SK-N-MC (cell line): Measurements from ENCODE around the gene TKT.

Experiments used
- DNase-seq: peaks from one replicate; pipeline ENCODE4 v3.0.0-alpha.2; 2011; ENCODE audit warnings: low read depth, low spot score
- H3K27ac ChIP-seq: fragments of 200-600 bp; sonication (generic); 2 replicates; pipeline ENCODE4 v1.5.1; 2016; ENCODE audit warnings: mixed run types
- H3K36me3 ChIP-seq: fragments of 200-600 bp; sonication (generic); 2 replicates; pipeline ENCODE4 v1.6.1; 2017; ENCODE audit warnings: antibody characterized with exemption, low read length, mixed read lengths; ENCODE audit not compliant: insufficient read depth
- H3K4me3 ChIP-seq: fragments of 200-600 bp; sonication (generic); 2 replicates; pipeline ENCODE4 v1.5.1; 2016
- H3K9ac ChIP-seq: fragments of 200-600 bp; sonication (generic); 2 replicates; pipeline ENCODE4 v1.8.0; 2017; ENCODE audit warnings: mixed run types, mixed read lengths; ENCODE audit not compliant: insufficient read length
- H3K9me3 ChIP-seq: fragments of 200-600 bp; sonication (generic); 2 replicates; pipeline ENCODE4 v1.6.1; 2017; ENCODE audit warnings: low read depth, mild to moderate bottlenecking, antibody characterized with exemption, low read length, moderate library complexity, mixed read lengths
- EZH2 ChIP-seq: fragments of 200-600 bp; sonication (generic); IDR thresholded peaks from one replicate; pipeline ENCODE4 v1.6.1; 2017; ENCODE audit warnings: antibody characterized with exemption
- FOXP2 ChIP-seq: optimal IDR thresholded peaks from 2 replicates; pipeline ENCODE3; 2011; ENCODE audit warnings: mild to moderate bottlenecking, moderate library complexity; ENCODE audit not compliant: insufficient read depth; ENCODE audit errors: extremely low read length, control extremely low read depth
- POLR2AphosphoS5 ChIP-seq: IDR thresholded peaks from 2 replicates; pipeline ENCODE4 v1.6.1; 2012; ENCODE audit warnings: mild to moderate bottlenecking, low read depth, low read length, borderline replicate concordance

Gene TKT

GRCh38 chr3:53231532-53232511 is 24.0 kb downstream of the TKT start:
- TF ChIP-seq EZH2, result no peak
- no peak for TF ChIP-seq POLR2AphosphoS5
- no peak for TF ChIP-seq FOXP2
- no peaks in the 10 kb centered on the region for H3K9me3 ChIP-seq
- H3K27ac ChIP-seq, result no peak overlapping the region
- no peak overlapping the region for H3K9ac ChIP-seq
- DNase-seq, result no peak
- H3K4me3 ChIP-seq, result no peak overlapping the region
- H3K36me3 ChIP-seq, result peaks cover 39% of the 10 kb centered on the region; the same call in 1 of the 2 replicates

GRCh38 chr3:53230789-53231188 is 25.0 kb downstream of the TKT start:
- TF ChIP-seq EZH2, result no peak
- no peak for TF ChIP-seq FOXP2
- no peak for TF ChIP-seq POLR2AphosphoS5
- Histone ChIP-seq H3K9me3 (no peaks in the 10 kb centered on the region), H3K9ac (no peak overlapping the region), H3K4me3 (no peak overlapping the region), H3K36me3 (peaks cover 33% of the 10 kb centered on the region; the same call in 1 of the 2 replicates), H3K27ac (no peak overlapping the region)
- no peak for DNase-seq

GRCh38 chr3:53230041-53230621 is 25.7 kb downstream of the TKT start:
- TF ChIP-seq EZH2, result no peak
- TF ChIP-seq FOXP2, result no peak
- no peak for TF ChIP-seq POLR2AphosphoS5
- H3K9me3 ChIP-seq, result no peaks in the 10 kb centered on the region
- H3K27ac ChIP-seq, result no peak overlapping the region
- no peak overlapping the region for H3K9ac ChIP-seq
- H3K36me3 ChIP-seq, result peaks cover 36% of the 10 kb centered on the region; the same call in 1 of the 2 replicates
- no peak for DNase-seq
- H3K4me3 ChIP-seq, result no peak overlapping the region

DNA sequence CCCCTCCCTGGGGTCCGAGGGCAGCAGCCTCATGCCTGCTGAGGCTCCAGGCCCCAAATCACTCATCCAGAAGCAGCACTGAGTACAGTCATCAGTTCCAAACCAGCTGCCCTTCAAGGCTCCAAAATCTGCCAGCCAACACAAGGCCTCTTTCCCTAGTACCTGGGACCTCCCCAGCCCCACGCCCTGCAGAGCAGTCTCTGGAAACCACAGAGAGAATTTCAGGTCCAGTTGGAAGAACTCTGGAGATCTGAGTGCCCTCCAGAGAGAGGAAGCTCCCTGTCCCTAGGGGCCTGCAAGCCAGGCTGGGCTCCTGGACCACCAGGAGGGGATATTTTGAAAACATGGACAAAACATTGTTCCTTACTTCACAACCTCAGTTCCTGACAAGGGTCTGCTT is 26.2 kb downstream of the TKT start:
- Histone ChIP-seq H3K9me3 (no peaks in the 10 kb centered on the region), H3K9ac (no peak overlapping the region), H3K36me3 (peaks cover 37% of the 10 kb centered on the region; the same call in 1 of the 2 replicates), H3K27ac (no peak overlapping the region), H3K4me3 (no peak overlapping the region)
- TF ChIP-seq FOXP2, result no peak
- no peak for TF ChIP-seq EZH2
- no peak for TF ChIP-seq POLR2AphosphoS5
- no peak for DNase-seq

DNA sequence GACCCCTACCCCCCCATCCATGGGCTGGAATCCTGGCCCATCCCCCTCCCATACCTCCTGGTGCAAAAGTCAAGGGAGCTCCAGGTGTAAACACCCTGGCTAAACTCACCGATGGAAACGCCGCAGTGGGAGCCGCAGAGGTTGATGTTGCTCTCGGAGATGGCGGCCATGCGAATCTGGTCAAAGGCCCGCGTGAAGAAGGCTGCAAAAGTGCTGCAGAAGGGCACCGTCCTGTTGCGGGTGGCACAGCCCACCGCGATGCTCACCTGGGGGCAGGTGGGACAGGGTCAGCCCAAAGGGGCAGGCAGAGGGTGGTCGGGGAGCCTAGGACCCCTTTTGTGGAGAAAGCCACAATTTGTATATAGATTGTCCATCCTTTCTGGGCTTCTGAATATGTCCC is 26.7 kb downstream of the TKT start:
- peaks cover 37% of the 10 kb centered on the region; the same call in 1 of the 2 replicates for H3K36me3 ChIP-seq
- no peak overlapping the region for H3K9ac ChIP-seq
- TF ChIP-seq EZH2 (no peak), POLR2AphosphoS5 (no peak), FOXP2 (no peak)
- H3K4me3 ChIP-seq, result no peak overlapping the region
- H3K27ac ChIP-seq, result no peak overlapping the region
- DNase-seq, result no peak
- no peaks in the 10 kb centered on the region for H3K9me3 ChIP-seq

- no peak overlapping the region for H3K9ac ChIP-seq
- H3K4me3 ChIP-seq, result no peak overlapping the region
- peaks cover 35% of the 10 kb centered on the region; the same call in 1 of the 2 replicates for H3K36me3 ChIP-seq
- H3K27ac ChIP-seq, result no peak overlapping the region
- H3K9me3 ChIP-seq, result no peaks in the 10 kb centered on the region
- TF ChIP-seq FOXP2 (no peak), POLR2AphosphoS5 (no peak), EZH2 (no peak)
- DNase-seq, result no peak
Observed at GRCh38 chr3:53227993-53228885, 27.6 kb downstream of the TKT start.

DNA sequence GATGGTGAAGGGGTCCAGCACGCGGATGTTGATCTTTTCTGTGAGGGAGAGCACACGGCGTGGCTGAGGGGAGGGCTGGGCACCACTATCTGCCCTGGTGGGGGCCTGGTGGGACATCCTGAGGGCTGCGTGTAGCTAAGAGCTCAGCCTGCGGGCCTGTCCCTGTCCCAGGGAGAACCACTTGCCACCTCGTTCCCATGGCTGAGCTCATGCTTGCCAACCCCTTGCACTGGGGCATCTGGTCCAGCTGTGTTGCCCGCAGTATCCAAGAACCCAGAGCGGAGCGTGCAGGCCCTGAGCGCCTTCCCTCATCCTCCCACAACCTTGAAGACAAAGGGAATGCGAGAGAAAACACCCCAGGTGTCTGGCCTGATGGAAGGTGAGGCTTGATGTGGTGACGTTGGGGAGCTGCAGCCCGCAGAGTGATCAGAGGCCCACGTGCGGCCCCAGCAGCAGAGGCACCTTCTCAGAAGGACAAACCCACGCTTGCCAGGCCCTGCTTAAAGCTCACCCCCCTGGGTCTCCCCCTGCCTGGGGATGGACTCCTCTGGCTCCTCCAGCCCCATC is 28.9 kb downstream of the TKT start:
- no peak for TF ChIP-seq EZH2
- TF ChIP-seq POLR2AphosphoS5, result no peak
- no peak for TF ChIP-seq FOXP2
- no peak for DNase-seq
- peaks cover 33% of the 10 kb centered on the region; the same call in 1 of the 2 replicates for H3K36me3 ChIP-seq
- H3K4me3 ChIP-seq, result no peak overlapping the region
- H3K27ac ChIP-seq, result no peak overlapping the region
- H3K9ac ChIP-seq, result no peak overlapping the region
- H3K9me3 ChIP-seq, result no peaks in the 10 kb centered on the region
